SKM-1 (cell line): ENCODE data around the gene ELMO1.

Experiments used
- DNase-seq: peaks from one replicate; lab custom pipeline; 2025; ENCODE audit not compliant: unreplicated experiment; lab: John Stamatoyannopoulos, UW

The ELMO1 gene

GRCh38 chr7:37352251-37352880 is 96.3 kb downstream of the ELMO1 start:
- no peak for DNase-seq

DNA sequence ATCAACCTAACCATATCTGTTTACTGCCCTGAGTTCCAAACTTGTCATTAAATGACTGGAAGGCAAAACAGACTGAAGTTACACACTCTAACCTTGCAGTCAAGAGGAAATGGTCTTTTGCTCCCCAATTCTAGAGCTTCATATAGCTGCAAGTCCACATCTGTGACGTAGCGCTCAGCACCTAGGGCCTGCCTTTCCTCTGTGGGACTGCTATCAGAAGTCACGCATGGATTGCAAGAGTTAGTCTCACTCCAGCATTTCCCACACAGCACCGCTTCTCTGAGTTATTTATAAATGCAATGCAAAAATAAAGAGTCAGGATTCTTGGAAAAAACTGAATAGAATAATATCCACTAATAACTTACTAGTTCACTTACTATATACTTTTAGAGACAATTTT is 96.9 kb downstream of the ELMO1 start:
- no peak for DNase-seq

GRCh38 chr7:37349979-37350590 is 98.6 kb downstream of the ELMO1 start:
- no peak for DNase-seq

DNA sequence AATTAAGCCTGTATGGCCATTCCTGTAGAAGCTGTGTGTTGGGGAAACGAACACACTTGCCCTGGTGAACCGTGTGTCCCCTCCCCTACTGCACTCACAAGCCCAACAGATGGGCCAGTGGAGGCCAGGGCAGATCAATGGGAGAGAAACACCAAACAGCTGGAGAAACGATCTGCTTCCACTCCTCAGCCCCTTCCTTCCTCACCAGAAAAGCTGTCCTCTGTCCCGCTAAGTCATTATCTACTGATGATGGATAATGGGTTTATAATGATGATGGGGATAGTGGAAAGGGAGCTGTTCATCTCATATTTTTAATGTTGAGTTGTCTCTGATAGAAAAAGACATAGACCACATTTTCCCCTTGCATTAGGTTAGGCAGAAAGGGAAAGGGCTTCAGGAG is 99.7 kb downstream of the ELMO1 start:
- no peak for DNase-seq

GRCh38 chr7:37346761-37347160 is 101.9 kb downstream of the ELMO1 start:
- DNase-seq, result no peak

DNA sequence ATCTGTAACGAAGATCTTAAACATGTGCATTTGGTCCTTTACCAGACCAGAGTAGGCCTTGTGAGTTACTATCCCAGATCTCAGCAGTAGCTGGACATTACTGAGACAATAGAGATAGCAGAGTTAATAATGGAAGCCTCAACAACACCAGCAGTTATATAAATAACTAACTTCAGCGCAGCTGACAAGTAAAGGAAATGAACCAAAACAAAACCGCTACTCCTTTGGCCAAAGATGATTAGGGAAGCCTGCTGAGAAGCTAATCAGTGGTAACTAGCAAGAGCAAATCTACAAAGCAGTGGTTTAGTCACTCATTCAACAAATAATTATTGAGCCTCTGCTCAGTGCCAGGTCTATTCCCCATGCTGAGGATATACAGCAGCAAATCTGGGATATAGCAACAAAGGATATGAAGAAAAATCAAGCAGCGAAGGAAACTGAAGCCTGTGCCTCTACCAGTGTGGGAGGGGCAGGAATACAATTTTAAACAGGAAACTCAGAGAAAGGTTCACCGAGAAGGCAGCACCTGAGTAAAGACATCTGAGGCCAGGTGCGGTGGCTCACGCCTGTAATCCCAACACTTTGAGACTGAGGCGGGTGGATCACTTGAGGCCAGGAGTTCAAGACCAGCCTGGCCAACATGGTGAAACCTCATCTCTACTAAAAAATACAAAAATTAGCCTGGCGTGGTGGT is 103.6 kb downstream of the ELMO1 start:
- DNase-seq, result no peak

DNA sequence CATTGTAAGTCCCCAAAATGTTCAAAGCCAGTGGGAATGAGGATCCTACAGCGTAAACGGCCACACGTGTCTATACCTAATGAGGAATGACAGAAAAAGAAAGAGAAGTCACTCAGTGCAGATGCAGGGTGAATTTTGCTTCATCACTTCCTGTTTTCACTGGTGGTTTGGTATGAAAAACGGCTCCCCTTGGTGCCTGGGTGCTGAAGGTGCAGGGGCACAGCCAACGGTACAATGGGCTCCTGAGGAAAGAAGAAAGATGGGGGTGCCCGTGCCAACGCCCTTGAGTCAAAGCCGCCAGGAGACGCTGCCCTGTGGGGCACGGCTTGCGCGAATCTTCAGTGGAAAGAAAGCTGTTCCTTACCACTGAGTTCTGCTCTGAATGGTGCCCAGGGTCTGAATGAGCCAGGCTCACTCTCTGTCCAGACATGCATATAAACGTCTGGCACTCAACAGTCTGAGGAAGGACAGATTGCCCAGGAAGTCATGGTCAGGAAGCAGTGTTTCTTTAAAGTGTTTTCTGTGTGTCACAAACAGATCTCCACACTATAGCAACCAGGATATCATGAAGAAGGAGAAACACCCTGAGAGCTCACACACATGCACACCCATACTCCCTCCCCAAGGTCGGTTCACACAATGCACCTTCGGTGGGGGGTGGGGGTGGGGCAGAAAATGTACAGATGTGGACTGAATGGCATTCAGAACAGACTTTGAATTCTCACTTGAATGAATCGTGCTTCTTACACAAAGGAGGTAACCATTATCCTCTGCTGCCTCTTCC is 105.8 kb downstream of the ELMO1 start:
- peak; percentile 88 for DNase-seq

GRCh38 chr7:37342176-37342687 is 106.4 kb downstream of the ELMO1 start:
- DNase-seq, result peak; percentile 24

DNA sequence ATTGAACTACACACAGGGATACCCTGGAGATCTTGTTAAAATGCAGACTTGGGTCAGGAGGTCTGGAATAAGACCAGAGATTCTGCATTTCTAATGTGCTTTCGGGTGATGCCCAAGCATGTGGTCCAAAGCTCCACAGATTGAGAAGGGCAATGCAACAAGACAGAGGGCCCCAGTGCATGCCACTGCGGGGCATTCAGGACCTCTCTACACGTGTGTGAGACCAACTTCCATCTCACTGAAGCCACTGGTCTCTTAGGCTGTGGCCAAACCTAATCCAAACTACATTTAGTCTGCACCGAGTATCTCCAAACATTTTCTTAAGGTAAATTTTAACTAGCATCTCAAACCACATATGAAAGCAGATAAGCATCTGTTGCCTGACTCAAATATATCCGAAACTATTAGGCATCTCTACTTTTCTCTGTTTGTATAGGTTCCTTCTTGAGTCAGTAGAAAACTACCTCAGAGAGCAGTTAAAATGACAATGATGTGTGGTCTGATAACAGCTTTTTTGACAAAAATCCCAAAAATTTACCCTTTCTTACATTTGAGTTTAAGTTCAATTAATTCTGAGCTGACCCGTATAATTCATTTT is 107.5 kb downstream of the ELMO1 start:
- DNase-seq, result no peak

DNA sequence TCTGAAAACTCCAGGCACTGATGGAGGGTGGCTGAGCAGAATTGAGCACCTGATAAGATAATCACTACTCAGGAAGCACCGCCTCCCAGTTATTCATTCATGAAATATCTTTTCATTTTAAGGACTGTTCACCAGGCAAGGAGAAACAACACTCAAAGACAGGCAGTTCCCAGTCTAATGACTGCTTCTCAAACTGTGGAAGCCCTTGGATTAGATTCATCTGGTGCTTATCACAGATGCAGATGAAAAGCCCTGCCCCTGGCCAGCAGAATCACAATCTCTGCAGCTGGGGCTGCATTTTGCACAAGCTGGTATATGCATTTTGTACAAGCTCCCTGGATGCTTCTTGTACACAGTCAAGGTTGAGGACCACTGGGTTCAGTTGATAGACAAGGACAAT is 109.7 kb downstream of the ELMO1 start:
- DNase-seq, result no peak

DNA sequence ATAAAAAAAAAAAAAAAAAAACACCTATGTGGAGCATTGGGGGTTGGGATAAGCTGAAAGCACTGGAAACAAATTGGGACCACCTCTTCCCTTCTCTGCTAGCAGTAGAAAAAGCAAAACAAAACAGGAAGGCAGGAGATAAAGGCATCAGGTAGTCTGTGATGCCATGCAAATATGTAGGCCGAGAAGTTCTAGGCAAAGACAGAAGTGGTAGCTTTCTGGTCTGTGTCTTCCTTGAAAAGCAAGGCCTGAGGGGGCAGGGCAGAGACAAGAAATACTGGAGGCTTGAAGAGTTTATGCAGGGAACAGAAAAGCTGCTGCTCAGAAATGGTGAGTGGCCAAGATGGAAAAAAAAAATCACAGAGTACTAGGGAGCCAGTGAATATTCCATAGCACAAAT is 111.1 kb downstream of the ELMO1 start:
- DNase-seq, result no peak

GRCh38 chr7:37336259-37336658 is 112.4 kb downstream of the ELMO1 start:
- DNase-seq, result no peak

GRCh38 chr7:37333075-37333474 is 115.6 kb downstream of the ELMO1 start:
- no peak for DNase-seq

- no peak for DNase-seq
Measured at GRCh38 chr7:37332243-37333016, 116.2 kb downstream of the ELMO1 start.

- no peak for DNase-seq
Measured at GRCh38 chr7:37330775-37331174, 117.9 kb downstream of the ELMO1 start.

- DNase-seq, result no peak
Measured at GRCh38 chr7:37329940-37330339, 118.7 kb downstream of the ELMO1 start.

DNA sequence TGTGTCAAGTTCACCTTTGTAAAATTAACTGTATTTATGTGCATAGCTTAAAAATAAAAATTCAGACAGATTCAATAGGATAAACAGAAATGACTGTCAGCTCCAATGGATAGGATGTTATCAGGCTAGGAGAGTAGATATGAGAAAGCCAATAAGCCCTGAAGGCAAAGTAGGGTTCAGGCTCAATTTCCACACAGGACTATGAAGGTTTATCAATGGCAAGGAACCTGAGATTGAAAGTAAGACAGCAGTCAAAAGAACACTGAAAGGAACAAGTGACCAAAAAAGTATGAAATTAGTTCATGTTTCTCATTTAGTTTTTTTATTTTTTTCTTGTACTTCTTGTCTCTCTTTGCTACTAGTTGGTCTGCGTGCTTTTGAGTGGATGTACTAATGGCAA is 121.4 kb downstream of the ELMO1 start:
- DNase-seq, result no peak

DNA sequence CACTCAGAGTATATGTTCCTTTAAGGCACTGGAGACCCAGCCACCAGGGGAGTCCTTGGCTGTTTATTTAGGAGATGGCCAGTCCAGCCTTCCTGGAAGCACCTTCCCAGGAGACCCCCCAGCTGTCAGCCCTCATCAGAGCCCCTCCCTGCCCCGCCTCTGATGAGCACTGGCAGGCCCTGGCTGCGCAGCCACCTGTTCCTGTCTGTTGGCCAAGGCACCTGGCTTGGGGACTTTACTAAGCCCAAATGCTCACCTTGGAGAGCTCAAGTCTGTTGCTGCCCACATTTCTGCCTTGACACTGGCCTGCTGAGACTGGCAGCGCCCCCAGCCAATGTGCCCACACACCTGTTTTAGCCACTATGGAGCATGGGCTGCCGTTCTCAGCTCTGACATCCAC is 124.7 kb downstream of the ELMO1 start:
- no peak for DNase-seq

- DNase-seq, result no peak
Measured at GRCh38 chr7:37322831-37323230, 125.8 kb downstream of the ELMO1 start.

- no peak for DNase-seq
Measured at GRCh38 chr7:37320848-37321468, 127.7 kb downstream of the ELMO1 start.
